ENCODE results near the gene ALKBH4.

DNA sequence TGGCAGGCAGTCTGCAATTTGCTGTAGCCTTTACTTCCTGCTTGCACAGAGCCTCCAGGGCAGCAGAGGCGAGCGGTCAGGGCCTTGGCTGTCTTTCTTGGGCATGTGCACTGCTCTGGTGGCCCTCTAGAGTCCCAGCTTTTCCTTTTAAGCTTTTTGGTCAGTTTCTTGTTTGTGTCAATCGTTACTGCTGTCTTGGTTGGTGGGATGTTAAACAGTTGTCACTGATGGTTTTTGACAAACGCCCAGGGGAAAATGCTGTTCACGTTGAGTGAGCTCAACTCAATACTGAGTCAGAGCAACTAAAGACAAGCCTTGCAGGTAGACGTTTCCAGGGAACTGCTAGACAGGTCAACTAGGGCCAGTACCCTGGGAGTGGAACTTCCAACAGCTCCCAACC lies 54.5 kb downstream of the ALKBH4 start:
- TF ChIP-seq POLR2AphosphoS5 (IDR thresholded peaks at IDR 0.05; ENCODE audit: low read depth), result no peak
- TF ChIP-seq, protein P1, sequence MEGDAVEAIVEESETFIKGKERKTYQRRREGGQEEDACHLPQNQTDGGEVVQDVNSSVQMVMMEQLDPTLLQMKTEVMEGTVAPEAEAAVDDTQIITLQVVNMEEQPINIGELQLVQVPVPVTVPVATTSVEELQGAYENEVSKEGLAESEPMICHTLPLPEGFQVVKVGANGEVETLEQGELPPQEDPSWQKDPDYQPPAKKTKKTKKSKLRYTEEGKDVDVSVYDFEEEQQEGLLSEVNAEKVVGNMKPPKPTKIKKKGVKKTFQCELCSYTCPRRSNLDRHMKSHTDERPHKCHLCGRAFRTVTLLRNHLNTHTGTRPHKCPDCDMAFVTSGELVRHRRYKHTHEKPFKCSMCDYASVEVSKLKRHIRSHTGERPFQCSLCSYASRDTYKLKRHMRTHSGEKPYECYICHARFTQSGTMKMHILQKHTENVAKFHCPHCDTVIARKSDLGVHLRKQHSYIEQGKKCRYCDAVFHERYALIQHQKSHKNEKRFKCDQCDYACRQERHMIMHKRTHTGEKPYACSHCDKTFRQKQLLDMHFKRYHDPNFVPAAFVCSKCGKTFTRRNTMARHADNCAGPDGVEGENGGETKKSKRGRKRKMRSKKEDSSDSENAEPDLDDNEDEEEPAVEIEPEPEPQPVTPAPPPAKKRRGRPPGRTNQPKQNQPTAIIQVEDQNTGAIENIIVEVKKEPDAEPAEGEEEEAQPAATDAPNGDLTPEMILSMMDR (IDR thresholded peaks at IDR 0.05; ENCODE audit: insufficient read depth, low read length), result no peak
- TF ChIP-seq, protein P2, sequence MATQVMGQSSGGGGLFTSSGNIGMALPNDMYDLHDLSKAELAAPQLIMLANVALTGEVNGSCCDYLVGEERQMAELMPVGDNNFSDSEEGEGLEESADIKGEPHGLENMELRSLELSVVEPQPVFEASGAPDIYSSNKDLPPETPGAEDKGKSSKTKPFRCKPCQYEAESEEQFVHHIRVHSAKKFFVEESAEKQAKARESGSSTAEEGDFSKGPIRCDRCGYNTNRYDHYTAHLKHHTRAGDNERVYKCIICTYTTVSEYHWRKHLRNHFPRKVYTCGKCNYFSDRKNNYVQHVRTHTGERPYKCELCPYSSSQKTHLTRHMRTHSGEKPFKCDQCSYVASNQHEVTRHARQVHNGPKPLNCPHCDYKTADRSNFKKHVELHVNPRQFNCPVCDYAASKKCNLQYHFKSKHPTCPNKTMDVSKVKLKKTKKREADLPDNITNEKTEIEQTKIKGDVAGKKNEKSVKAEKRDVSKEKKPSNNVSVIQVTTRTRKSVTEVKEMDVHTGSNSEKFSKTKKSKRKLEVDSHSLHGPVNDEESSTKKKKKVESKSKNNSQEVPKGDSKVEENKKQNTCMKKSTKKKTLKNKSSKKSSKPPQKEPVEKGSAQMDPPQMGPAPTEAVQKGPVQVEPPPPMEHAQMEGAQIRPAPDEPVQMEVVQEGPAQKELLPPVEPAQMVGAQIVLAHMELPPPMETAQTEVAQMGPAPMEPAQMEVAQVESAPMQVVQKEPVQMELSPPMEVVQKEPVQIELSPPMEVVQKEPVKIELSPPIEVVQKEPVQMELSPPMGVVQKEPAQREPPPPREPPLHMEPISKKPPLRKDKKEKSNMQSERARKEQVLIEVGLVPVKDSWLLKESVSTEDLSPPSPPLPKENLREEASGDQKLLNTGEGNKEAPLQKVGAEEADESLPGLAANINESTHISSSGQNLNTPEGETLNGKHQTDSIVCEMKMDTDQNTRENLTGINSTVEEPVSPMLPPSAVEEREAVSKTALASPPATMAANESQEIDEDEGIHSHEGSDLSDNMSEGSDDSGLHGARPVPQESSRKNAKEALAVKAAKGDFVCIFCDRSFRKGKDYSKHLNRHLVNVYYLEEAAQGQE (IDR thresholded peaks at IDR 0.05; ENCODE audit: insufficient replicate concordance, low read depth), result no peak
- TF ChIP-seq GABPA (IDR thresholded peaks at IDR 0.05; ENCODE audit: low read depth), result no peak
- no peak for TF ChIP-seq SPI1 (IDR thresholded peaks at IDR 0.05; ENCODE audit: borderline replicate concordance, low read depth)

Measured in HL-60 (cell line).